K562 (cell line): Measurements from ENCODE around the gene IMPA2. TPM values are rescaled to one million over a fixed set of nuclear protein-coding genes. Genes with fewer than 3 reads are reported as not detected.

Experiments
- ATAC-seq: fragments of 200-7000 bp; cut with Tn5 transposase; 3 replicates; pipeline ENCODE4 v1.9.1; 2020; ENCODE audit warnings: moderate library complexity
- BruUV-seq: library from RNA; stranded (reverse); fragments of 400-500 nt; replicated peaks from 2 replicates; lab custom pipeline; 2021; lab: Mats Ljungman, UMichigan
- CTCF ChIA-PET: fragments of 300-600 bp; formaldehyde crosslinking; extraction: SDS; loops from one replicate; lab custom pipeline; 2021; ENCODE audit warnings: low intra/inter-chr PET ratio; lab: Yijun Ruan, JAX
- POLR2A ChIA-PET: fragments of 300-600, 350-650 bp; sonication (Branson Sonifier 250); formaldehyde crosslinking; extraction: SDS; loops from one replicate; lab custom pipeline; 2021; ENCODE audit warnings: antibody characterized with exemption, inconsistent platforms; lab: Yijun Ruan, JAX
- DNase-seq, 4 experiments: peaks; one replicate each; pipeline versions ENCODE4 v3.0.0 to v3.0.0-alpha.2; 2011 to 2018; ENCODE audit warnings: low spot score in 3 of 4, mixed read lengths in 3 of 4; ENCODE audit errors: extremely low read depth in 1 of 4
- FAIRE-seq: peaks from 2 replicates; lab custom pipeline; 2011; peaks lifted over from hg19 to GRCh38; lab: Jason Lieb, UNC
- H2AFZ ChIP-seq: 2 replicates; pipeline ENCODE4 v1.6.0; 2011; ENCODE audit warnings: low read depth, low read length, control low read depth, inconsistent platforms
- H3K27ac ChIP-seq: fragments of 200-600 bp; 3 replicates; pipeline ENCODE4 v1.8.0; 2011; ENCODE audit warnings: low read depth, mild to moderate bottlenecking, control low read depth, inconsistent platforms, low read length, moderate library complexity, mixed read lengths; ENCODE audit errors: extremely low read depth
- H3K27me3 ChIP-seq, 2 experiments: fragments of 300-600 bp in 1 of 2; 2 replicates in 1 of 2; 3 replicates in 1 of 2; pipeline versions ENCODE4 v1.6.0 to v1.8.0; 2011; ENCODE audit warnings: inconsistent platforms in 2 of 2, low read length in 2 of 2, mild to moderate bottlenecking in 1 of 2, mixed read lengths in 1 of 2, moderate library complexity in 1 of 2; ENCODE audit not compliant: control insufficient read depth in 2 of 2, insufficient read depth in 2 of 2
- H3K36me3 ChIP-seq: fragments of 300-600 bp; 3 replicates; pipeline ENCODE4 v1.8.0; 2011; ENCODE audit warnings: mild to moderate bottlenecking, low read length, inconsistent platforms; ENCODE audit not compliant: control insufficient read depth, insufficient read depth
- H3K4me1 ChIP-seq, 2 experiments: fragments of 200-600 bp in 1 of 2; replicated peaks in 1 of 2; 2 replicates in 1 of 2; 3 replicates in 1 of 2; pipeline versions ENCODE4 v1.5.1 to v1.8.0; 2011; ENCODE audit warnings: inconsistent platforms in 2 of 2, low read length in 2 of 2, mild to moderate bottlenecking in 1 of 2, mixed read lengths in 1 of 2, moderate library complexity in 1 of 2; ENCODE audit not compliant: control insufficient read depth in 2 of 2, insufficient read depth in 2 of 2
- H3K4me2 ChIP-seq: 2 replicates; pipeline ENCODE4 v1.6.1; 2011; ENCODE audit warnings: low read length, control low read depth, inconsistent platforms, mixed read lengths; ENCODE audit not compliant: insufficient read depth
- H3K4me3 ChIP-seq: fragments of 200-600 bp; sonication (generic), shearing (Covaris generic); 2 replicates; pipeline ENCODE4 v1.5.1; 2016; ENCODE audit warnings: control low read depth, inconsistent platforms
- H3K79me2 ChIP-seq: fragments of 200-600 bp; 3 replicates; pipeline ENCODE4 v1.8.0; 2011; ENCODE audit warnings: low read length, inconsistent platforms; ENCODE audit not compliant: control insufficient read depth, insufficient read depth
- H3K9ac ChIP-seq, 2 experiments: 2 replicates each; pipeline versions ENCODE4 v1.6.0 to v1.6.1; 2011; ENCODE audit warnings: low read depth in 2 of 2, low read length in 2 of 2, control low read depth in 1 of 2, inconsistent platforms in 1 of 2, mild to moderate bottlenecking in 1 of 2, mixed read lengths in 1 of 2; ENCODE audit not compliant: insufficient read depth in 1 of 2
- H3K9me1 ChIP-seq: one replicate; pipeline ENCODE4 v1.6.0; 2011; ENCODE audit warnings: inconsistent platforms, mild to moderate bottlenecking, low read length, moderate library complexity; ENCODE audit not compliant: control insufficient read depth, insufficient read depth
- H3K9me3 ChIP-seq: replicated peaks from 2 replicates; pipeline ENCODE4 v1.5.1; 2011; ENCODE audit warnings: low read depth, low read length, inconsistent platforms; ENCODE audit not compliant: control insufficient read depth, insufficient read depth
- H4K20me1 ChIP-seq: replicated peaks from 2 replicates; pipeline ENCODE4 v1.6.1; 2011; ENCODE audit warnings: low read length, inconsistent platforms, mixed read lengths; ENCODE audit not compliant: control insufficient read depth, insufficient read depth
- BRD9 ChIP-seq: fragments of 450-650 bp; IDR thresholded peaks from 2 replicates; pipeline ENCODE4 v1.6.1; 2018; ENCODE audit warnings: low read depth; ENCODE audit not compliant: partially characterized antibody
- CHD1 ChIP-seq: fragments of 200-600 bp; sonication (generic); IDR thresholded peaks from one replicate; pipeline ENCODE4 v1.6.1; 2012; ENCODE audit warnings: mild to moderate bottlenecking, moderate library complexity, low read length, inconsistent platforms
- ERF ChIP-seq: fragments of 450-650 bp; formaldehyde crosslinking; IDR thresholded peaks from 2 replicates; pipeline ENCODE4 v1.4.0; 2020; ENCODE audit warnings: mild to moderate bottlenecking, mixed read lengths
- FUS ChIP-seq: fragments of 200-400 bp; formaldehyde crosslinking; optimal IDR thresholded peaks from 2 replicates; pipeline ENCODE3; 2017; ENCODE audit warnings: low read depth, low read length
- KAT2B ChIP-seq: IDR thresholded peaks from one replicate; pipeline ENCODE4 v1.6.1; 2012; ENCODE audit warnings: low read depth, mild to moderate bottlenecking, control low read depth, inconsistent platforms, low read length, moderate library complexity
- NELFE ChIP-seq: IDR thresholded peaks from 2 replicates; pipeline ENCODE4 v1.6.1; 2011; ENCODE audit warnings: mild to moderate bottlenecking; ENCODE audit not compliant: insufficient read depth, insufficient read length
- NR2C2 ChIP-seq, 2 experiments: fragments of 200-800 bp in 1 of 2; sonication (Bioruptor generic) in 1 of 2; sonication (generic) in 1 of 2; formaldehyde crosslinking in 1 of 2; IDR thresholded peaks; 2 replicates each; pipeline versions ENCODE4 v1.6.1 to v1.8.0; 2016 to 2022; ENCODE audit warnings: mild to moderate bottlenecking in 1 of 2, missing compliant biosample characterization in 1 of 2, missing genetic modification characterization in 1 of 2, missing genetic modification reagents in 1 of 2
- SAFB2 ChIP-seq: fragments of 200-400 bp; formaldehyde crosslinking; IDR thresholded peaks from 2 replicates; pipeline ENCODE4 v1.6.1; 2018; ENCODE audit warnings: borderline replicate concordance, low read length, low read depth, moderate library complexity; ENCODE audit not compliant: severe bottlenecking
- SAP30 ChIP-seq: fragments of 200-600 bp; sonication (generic); IDR thresholded peaks from 2 replicates; pipeline ENCODE4 v1.6.1; 2012; ENCODE audit warnings: borderline replicate concordance, low read depth, mild to moderate bottlenecking, moderate library complexity, low read length, control low read depth, inconsistent platforms; ENCODE audit not compliant: insufficient read depth, poor library complexity, severe bottlenecking
- SNAPC5 ChIP-seq: fragments of 250-450 bp; sonication (Bioruptor Pico); IDR thresholded peaks from 2 replicates; pipeline ENCODE4 v1.8.0; 2021; ENCODE audit warnings: moderate library complexity, mild to moderate bottlenecking, inconsistent platforms
- ZBTB12 ChIP-seq: fragments of 250-450 bp; sonication (Bioruptor Pico); IDR thresholded peaks from 2 replicates; pipeline ENCODE4 v1.4.0; 2020
- ZNF75A ChIP-seq: fragments of 450-650 bp; formaldehyde crosslinking; IDR thresholded peaks from 2 replicates; pipeline ENCODE4 v1.4.0; 2020; ENCODE audit warnings: mild to moderate bottlenecking
- WGBS: fragments of 100-300 bp; shearing (Covaris generic); methylation state at CpG from one replicate; pipeline ENCODE4 v1.1.6; 2016; ENCODE audit warnings: low coverage, mixed read lengths; ENCODE audit not compliant: insufficient coverage; ENCODE audit errors: missing lambda C conversion rate; 5-methylcytosine and 5-hydroxymethylcytosine counted together
- in situ Hi-C: fragments of 300-500 bp; cut with MboI; formaldehyde crosslinking; loops from 4 replicates; pipeline ENCODE4 v1.15.0; 2018; ENCODE audit warnings: inconsistent platforms, mixed read lengths
- intact Hi-C: fragments of 100-400 bp; cut with micrococcal nuclease; formaldehyde crosslinking; loops from 2 replicates; pipeline ENCODE4 v1.14.2; 2022
- polyA plus RNA-seq, 8 experiments: library from polyadenylated mRNA; depleted of rRNA in 4 of 8; stranded (reverse) in 5 of 8; unstranded in 3 of 8; fragments of >200 nt; fragmentation: Nextera tagmentation in 2 of 8; fragmentation: Illumina TruSeq in 1 of 8; extraction: Ambion mirVana in 2 of 8; extraction: Trizol in 1 of 8; gene quantifications; 2 replicates each; pipeline versions ENCODE4 v1.2.1 to v1.2.3, GENCODE V29; 2011 to 2014; ENCODE audit warnings: inconsistent platforms in 1 of 8, missing spikeins in 1 of 8
- total RNA-seq, 7 experiments: library from RNA; depleted of rRNA in 6 of 7; stranded (reverse); fragments of >200 nt in 6 of 7; fragmentation: Illumina TruSeq in 2 of 7; extraction: Trizol in 2 of 7; gene quantifications; 2 replicates each; pipeline versions ENCODE4 v1.2.1 to v1.2.3, GENCODE V29; 2011 to 2021; ENCODE audit warnings: low replicate concordance in 1 of 7
- TF ChIP-seq, protein P1 (sequence below): fragments of 450-650 bp; formaldehyde crosslinking; IDR thresholded peaks from 2 replicates; pipeline ENCODE4 v1.4.0; 2022; ENCODE audit warnings: missing genetic modification characterization
- TF ChIP-seq, protein P2 (sequence below): fragments of 450-650 bp; conservative IDR thresholded peaks from 2 replicates; pipeline ENCODE4 v1.6.1; 2016; ENCODE audit warnings: missing genetic modification characterization, low read depth, mild to moderate bottlenecking, control low read depth, missing compliant biosample characterization
- TF ChIP-seq, protein P3 (sequence below): sonication (generic); IDR thresholded peaks from 2 replicates; pipeline ENCODE4 v1.6.1; 2016

IMPA2 gene
- total and polyA plus RNA-seq, 9 of the 15 experiments (the other 6 are each of a cell fraction or from before 2014, with no cell fraction given), result 0.62 to 11.3 (median 5.7) TPM

DNA sequence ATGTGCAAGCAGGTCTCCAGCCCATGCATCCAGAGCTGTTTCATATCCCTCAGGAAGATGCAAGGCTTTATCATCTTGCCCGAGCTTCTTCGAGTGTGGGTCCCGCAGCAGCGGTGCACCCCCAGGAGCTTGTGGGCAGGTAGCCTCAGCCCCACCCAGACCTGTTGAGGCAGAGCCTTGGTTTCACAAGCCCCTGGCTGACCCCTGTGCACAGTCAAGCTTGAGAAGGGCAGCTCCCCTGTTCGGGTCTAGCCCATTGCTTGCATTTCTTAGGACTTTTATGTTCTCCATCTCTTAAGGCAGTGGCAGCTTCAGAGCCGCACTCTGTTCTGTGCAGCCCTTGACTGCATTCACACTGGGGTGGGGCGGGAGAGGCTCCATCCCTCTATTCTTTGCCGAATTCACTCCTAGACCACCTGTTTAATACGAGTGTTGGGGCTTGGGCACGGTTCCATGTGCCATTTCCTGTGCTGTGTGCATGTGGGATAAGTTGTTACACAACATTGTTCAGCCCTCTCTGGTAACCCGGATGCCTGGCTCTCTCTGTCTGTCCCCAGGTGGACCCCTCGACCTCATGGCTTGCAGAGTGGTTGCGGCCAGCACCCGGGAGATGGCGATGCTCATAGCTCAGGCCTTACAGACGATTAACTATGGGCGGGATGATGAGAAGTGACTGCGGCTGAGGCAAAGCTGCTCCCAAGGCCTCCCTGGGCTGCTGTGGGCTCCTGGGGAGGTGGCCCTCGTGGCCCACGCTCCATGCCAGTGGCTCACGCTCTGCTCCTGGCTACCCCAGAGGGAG lies 48.7 kb downstream of the IMPA2 start:
- POLR2A ChIA-PET, result interaction anchor here (1.2 kb wide), 1 partner anchor 16 kb away, joined by 3 read pairs; no protein-coding TSS in a partner anchor
- DNase-seq (no peak), FAIRE-seq (no peak), ATAC-seq (no peak)
- no peak overlapping the region for H3K4me2 ChIP-seq
- intact Hi-C loops, result loop anchor here (10.0 kb wide), 2 partner anchors 295 to 375 kb away; no protein-coding TSS in a partner anchor
- no peaks in the 10 kb centered on the region for H3K79me2 ChIP-seq
- H3K36me3 ChIP-seq, result no peaks in the 10 kb centered on the region
- CTCF ChIA-PET, result no interaction called here
- H3K27me3 ChIP-seq, result peaks cover 4 to 25% of the 10 kb centered on the region in 2 experiments; a peak in 4 of 5 replicates
- H3K4me3 ChIP-seq, result no peak overlapping the region
- H3K4me1 ChIP-seq, result peaks cover 0 to 3% of the 10 kb centered on the region in 2 experiments; a peak in 1 of 5 replicates
- in situ Hi-C loops, result loop anchor here (10.0 kb wide), 1 partner anchor 375 kb away; no protein-coding TSS in a partner anchor
- H3K9ac ChIP-seq, result no peak overlapping the region
- BruUV-seq, result no TSS peak
- H3K9me1 ChIP-seq, result no peaks in the 10 kb centered on the region
- WGBS, result 47% methylated on average over 21 of the region's 21 CpGs
- H3K27ac ChIP-seq, result no peak overlapping the region
- no peak overlapping the region for H2AFZ ChIP-seq
- H3K9me3 ChIP-seq, result no peaks in the 10 kb centered on the region
- no peaks in the 10 kb centered on the region; the same call in 1 of the 2 replicates for H4K20me1 ChIP-seq
- TF ChIP-seq, protein P1, sequence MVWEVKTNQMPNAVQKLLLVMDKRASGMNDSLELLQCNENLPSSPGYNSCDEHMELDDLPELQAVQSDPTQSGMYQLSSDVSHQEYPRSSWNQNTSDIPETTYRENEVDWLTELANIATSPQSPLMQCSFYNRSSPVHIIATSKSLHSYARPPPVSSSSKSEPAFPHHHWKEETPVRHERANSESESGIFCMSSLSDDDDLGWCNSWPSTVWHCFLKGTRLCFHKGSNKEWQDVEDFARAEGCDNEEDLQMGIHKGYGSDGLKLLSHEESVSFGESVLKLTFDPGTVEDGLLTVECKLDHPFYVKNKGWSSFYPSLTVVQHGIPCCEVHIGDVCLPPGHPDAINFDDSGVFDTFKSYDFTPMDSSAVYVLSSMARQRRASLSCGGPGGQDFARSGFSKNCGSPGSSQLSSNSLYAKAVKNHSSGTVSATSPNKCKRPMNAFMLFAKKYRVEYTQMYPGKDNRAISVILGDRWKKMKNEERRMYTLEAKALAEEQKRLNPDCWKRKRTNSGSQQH (CRISPR knock-in tag), result no peak
- no peak for TF ChIP-seq FUS
- TF ChIP-seq KAT2B, result no peak
- no peak for TF ChIP-seq NELFE
- TF ChIP-seq CHD1, result no peak
- TF ChIP-seq SAP30, result no peak
- TF ChIP-seq, protein P2, sequence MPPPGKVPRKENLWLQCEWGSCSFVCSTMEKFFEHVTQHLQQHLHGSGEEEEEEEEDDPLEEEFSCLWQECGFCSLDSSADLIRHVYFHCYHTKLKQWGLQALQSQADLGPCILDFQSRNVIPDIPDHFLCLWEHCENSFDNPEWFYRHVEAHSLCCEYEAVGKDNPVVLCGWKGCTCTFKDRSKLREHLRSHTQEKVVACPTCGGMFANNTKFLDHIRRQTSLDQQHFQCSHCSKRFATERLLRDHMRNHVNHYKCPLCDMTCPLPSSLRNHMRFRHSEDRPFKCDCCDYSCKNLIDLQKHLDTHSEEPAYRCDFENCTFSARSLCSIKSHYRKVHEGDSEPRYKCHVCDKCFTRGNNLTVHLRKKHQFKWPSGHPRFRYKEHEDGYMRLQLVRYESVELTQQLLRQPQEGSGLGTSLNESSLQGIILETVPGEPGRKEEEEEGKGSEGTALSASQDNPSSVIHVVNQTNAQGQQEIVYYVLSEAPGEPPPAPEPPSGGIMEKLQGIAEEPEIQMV (tag), result no peak
- no peak for TF ChIP-seq ZBTB12
- TF ChIP-seq, protein P3, sequence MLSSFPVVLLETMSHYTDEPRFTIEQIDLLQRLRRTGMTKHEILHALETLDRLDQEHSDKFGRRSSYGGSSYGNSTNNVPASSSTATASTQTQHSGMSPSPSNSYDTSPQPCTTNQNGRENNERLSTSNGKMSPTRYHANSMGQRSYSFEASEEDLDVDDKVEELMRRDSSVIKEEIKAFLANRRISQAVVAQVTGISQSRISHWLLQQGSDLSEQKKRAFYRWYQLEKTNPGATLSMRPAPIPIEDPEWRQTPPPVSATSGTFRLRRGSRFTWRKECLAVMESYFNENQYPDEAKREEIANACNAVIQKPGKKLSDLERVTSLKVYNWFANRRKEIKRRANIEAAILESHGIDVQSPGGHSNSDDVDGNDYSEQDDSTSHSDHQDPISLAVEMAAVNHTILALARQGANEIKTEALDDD, result no peak
- TF ChIP-seq SNAPC5 (CRISPR knock-in tag), result no peak
- TF ChIP-seq SAFB2, result no peak
- no peak for TF ChIP-seq ZNF75A (CRISPR knock-in tag)
- TF ChIP-seq BRD9, result no peak
- TF ChIP-seq NR2C2 (CRISPR knock-in tag; IDR thresholded peaks at IDR 0.05), result no peak
- no peak for TF ChIP-seq NR2C2 (tag; IDR thresholded peaks at IDR 0.05)
- TF ChIP-seq ERF (CRISPR knock-in tag), result no peak
